Gastroesophageal sphincter (tissue), 4 donors: ENCODE results near the gene COL18A1. TPM values are rescaled to one million over a fixed set of nuclear protein-coding genes. Genes with fewer than 3 reads are reported as not detected.

Experiments
- ATAC-seq: fragments of 150-250 bp; one replicate; pipeline ENCODE4 v1.9.1; 2016; ENCODE audit warnings: mild to moderate bottlenecking, moderate library complexity
- H3K27ac ChIP-seq, 4 donors: fragments of 200-600 bp; sonication (generic) in 3 of 4; 1 replicate in 3 of 4; 2 replicates in 1 of 4; pipeline ENCODE4 v1.5.1; 2016 to 2019
- H3K27me3 ChIP-seq: fragments of 200-600 bp; sonication (generic); one replicate; pipeline ENCODE4 v1.5.1; 2019
- H3K36me3 ChIP-seq, 2 donors: fragments of 200-600 bp; sonication (generic); one replicate each; pipeline ENCODE4 v1.5.1; 2019; ENCODE audit warnings: control low read depth in 1 of 2
- H3K4me1 ChIP-seq, 3 donors: fragments of 200-600 bp; sonication (generic); 1 replicate in 2 of 3; 2 replicates in 1 of 3; pipeline ENCODE4 v1.5.1; 2016 to 2019; ENCODE audit warnings: control low read depth in 2 of 3
- H3K4me3 ChIP-seq, 2 donors: fragments of 200-600 bp; sonication (generic); one replicate each; pipeline ENCODE4 v1.5.1; 2019; ENCODE audit warnings: mild to moderate bottlenecking in 1 of 2, moderate library complexity in 1 of 2
- H3K9me3 ChIP-seq, 3 donors: fragments of 200-600 bp; sonication (generic); one replicate each; pipeline ENCODE4 v1.5.1; 2017 to 2019; ENCODE audit warnings: control low read depth in 2 of 3
- EP300 ChIP-seq: sonication (generic); formaldehyde crosslinking; IDR thresholded peaks from one replicate; pipeline ENCODE4 v1.6.1; 2017; ENCODE audit warnings: antibody characterized with exemption, mild to moderate bottlenecking
- POLR2A ChIP-seq, 2 donors: fragments of 450-650 bp; IDR thresholded peaks; one replicate each; pipeline ENCODE4 v1.6.1; 2017; ENCODE audit warnings: antibody characterized with exemption in 2 of 2, mild to moderate bottlenecking in 2 of 2, moderate library complexity in 1 of 2
- POLR2AphosphoS5 ChIP-seq: sonication (generic); formaldehyde crosslinking; IDR thresholded peaks from one replicate; pipeline ENCODE4 v1.6.1; 2017; ENCODE audit warnings: antibody characterized with exemption
- WGBS, 2 donors: methylation state at CpG; one replicate each; pipeline ENCODE4 v1.1.5; 2018; ENCODE audit warnings: low coverage in 1 of 2; 5-methylcytosine and 5-hydroxymethylcytosine counted together
- total RNA-seq, 4 donors: library from RNA; depleted of rRNA; stranded (reverse); fragments of >200 nt; gene quantifications; one replicate each; pipeline ENCODE4 v1.1.0, GENCODE V29; 2016
- TF ChIP-seq, protein P1 (sequence below), 4 experiments: fragments of 200-600 bp in 2 of 4; fragments of 450-650 bp in 2 of 4; sonication (generic) in 1 of 4; IDR thresholded peaks; one replicate each; pipeline ENCODE4 v1.5.1; 2017 to 2019; ENCODE audit warnings: antibody characterized with exemption in 4 of 4, mild to moderate bottlenecking in 2 of 4, moderate library complexity in 2 of 4

The COL18A1 gene
- total RNA-seq, 4 donors from 2014 or later: 69.3 to 116 (median 78.4) TPM

DNA sequence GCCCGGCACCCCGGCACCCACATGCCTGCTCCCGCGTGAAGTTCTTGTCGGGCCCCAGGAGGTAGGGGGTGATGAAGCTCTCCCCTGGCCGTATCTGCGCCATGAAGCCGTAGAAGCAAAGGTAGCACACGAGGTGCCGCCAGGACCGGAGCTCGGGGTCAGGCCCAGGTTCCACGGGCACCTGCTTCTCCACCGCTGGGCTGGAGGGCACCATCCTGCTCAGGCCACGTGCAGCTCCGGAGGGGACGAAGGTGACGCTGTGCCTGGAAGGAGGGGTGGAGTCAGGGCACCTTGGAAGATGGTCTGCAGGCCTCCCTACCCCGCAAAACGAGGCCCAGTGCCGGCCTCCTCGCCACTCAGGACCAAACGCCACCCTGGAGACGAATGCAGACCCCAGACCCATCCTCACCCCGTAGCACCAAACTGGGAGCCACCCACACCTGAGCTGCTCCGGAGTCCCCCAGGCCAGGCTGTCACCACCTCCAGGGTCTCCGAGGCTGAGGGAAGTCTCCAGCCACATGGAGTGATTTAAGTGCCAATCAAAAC is 132.9 kb downstream of the COL18A1 start:
- no peaks in the 10 kb centered on the region for H3K9me3 ChIP-seq
- H3K36me3 ChIP-seq: no peaks in the 10 kb centered on the region
- peaks cover 0 to 16% (median 8%) of the 10 kb centered on the region in 3 donors for H3K4me1 ChIP-seq
- TF ChIP-seq POLR2A (IDR thresholded peaks at IDR 0.05) (no peak), EP300 (no peak), POLR2AphosphoS5 (no peak)
- TF ChIP-seq, protein P1, sequence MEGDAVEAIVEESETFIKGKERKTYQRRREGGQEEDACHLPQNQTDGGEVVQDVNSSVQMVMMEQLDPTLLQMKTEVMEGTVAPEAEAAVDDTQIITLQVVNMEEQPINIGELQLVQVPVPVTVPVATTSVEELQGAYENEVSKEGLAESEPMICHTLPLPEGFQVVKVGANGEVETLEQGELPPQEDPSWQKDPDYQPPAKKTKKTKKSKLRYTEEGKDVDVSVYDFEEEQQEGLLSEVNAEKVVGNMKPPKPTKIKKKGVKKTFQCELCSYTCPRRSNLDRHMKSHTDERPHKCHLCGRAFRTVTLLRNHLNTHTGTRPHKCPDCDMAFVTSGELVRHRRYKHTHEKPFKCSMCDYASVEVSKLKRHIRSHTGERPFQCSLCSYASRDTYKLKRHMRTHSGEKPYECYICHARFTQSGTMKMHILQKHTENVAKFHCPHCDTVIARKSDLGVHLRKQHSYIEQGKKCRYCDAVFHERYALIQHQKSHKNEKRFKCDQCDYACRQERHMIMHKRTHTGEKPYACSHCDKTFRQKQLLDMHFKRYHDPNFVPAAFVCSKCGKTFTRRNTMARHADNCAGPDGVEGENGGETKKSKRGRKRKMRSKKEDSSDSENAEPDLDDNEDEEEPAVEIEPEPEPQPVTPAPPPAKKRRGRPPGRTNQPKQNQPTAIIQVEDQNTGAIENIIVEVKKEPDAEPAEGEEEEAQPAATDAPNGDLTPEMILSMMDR (IDR thresholded peaks at IDR 0.05): no peak
- no peak for ATAC-seq
- WGBS, 2 donors: 89% methylated on average over 7 of the region's 27 CpGs; no CpG with 5 or more reads in 1 of the 2 donors
- H3K4me3 ChIP-seq: no peak overlapping the region
- no peak overlapping the region for H3K27ac ChIP-seq
- no peaks in the 10 kb centered on the region for H3K27me3 ChIP-seq

DNA sequence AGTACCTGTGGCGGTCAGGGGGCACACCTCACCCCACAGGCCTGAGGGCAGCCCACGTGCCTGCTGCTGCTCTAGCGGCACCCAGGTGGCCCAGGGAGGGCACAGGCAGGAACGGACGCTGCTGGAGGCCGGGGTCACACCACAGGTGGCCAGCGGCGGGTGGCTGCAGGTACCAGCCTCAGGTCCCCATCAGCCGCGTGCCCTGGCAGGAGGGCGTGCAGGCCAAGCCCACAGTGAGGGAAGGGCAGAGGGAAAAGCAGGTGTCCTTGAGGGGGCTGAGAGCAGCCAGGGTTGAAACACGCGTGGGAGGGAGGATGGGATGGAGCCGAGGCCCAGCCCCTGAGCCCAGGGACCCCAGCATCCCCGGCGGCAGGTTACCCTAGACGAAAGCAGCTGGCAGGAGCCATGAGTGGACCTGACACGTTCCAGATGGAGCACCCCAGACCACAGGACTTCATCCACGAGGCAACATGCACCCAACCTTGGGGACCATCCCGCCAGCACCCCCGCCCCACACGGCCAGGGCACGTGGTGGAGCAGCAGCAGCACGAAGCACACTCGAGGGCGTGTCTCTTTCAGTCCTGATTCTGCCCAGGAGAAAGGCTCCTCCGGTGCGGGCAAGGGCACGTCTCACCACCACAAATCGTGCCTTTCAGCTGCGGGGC is 133.5 kb downstream of the COL18A1 start:
- H3K4me3 ChIP-seq: no peak overlapping the region
- no peak for ATAC-seq
- H3K27ac ChIP-seq: no peak overlapping the region
- TF ChIP-seq, protein P1 (IDR thresholded peaks at IDR 0.05): no peak
- TF ChIP-seq POLR2A (IDR thresholded peaks at IDR 0.05): no peak
- no peak for TF ChIP-seq EP300
- TF ChIP-seq POLR2AphosphoS5: no peak
- H3K27me3 ChIP-seq: no peaks in the 10 kb centered on the region
- no peaks in the 10 kb centered on the region for H3K9me3 ChIP-seq
- no peaks in the 10 kb centered on the region for H3K36me3 ChIP-seq
- 90 to 100% methylated on average over 6 to 10 of the region's 31 CpGs for whole genome bisulfite sequencing, 2 donors
- H3K4me1 ChIP-seq: peaks cover 0 to 23% (median 11%) of the 10 kb centered on the region in 3 donors

DNA sequence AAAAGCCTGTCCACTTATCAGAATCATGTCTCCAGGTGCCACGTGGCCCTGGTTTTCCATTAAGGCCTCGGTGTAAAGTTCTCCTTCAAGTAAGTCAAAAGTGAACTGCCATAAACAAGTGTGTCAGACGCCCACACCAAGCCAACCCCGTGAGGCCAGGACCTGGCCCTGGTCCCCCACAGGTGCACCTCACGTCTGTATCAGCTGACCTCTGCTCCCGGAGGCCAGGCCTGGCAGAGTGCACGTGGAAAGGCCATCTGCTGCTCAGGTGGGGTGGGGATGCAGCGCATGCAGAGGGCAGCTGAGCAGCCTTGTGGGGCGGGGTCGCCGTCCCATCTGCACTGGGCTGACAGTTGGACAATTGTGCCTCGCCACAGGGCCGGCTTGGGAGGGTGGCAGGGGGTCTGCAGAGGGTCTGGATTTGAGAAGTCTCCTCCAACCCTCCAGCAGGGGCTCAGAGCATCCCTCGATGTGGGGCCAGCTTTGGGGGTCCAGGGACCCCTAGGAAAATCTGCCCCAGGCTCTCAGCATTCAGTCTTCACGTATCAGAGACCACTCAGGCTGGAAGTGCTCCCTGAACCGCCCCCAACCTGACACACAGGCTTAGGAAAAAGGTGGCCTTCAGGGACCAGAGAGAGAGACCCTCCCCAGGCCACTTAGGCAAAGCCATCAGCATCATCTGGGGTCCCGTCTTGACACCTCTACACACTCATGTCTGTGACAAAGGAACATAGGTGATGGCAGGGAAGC is 134.3 kb downstream of the COL18A1 start:
- no peak overlapping the region for H3K27ac ChIP-seq
- WGBS, 2 donors: 75 to 100% methylated on average over 2 of the region's 17 CpGs
- H3K36me3 ChIP-seq: no peaks in the 10 kb centered on the region

DNA sequence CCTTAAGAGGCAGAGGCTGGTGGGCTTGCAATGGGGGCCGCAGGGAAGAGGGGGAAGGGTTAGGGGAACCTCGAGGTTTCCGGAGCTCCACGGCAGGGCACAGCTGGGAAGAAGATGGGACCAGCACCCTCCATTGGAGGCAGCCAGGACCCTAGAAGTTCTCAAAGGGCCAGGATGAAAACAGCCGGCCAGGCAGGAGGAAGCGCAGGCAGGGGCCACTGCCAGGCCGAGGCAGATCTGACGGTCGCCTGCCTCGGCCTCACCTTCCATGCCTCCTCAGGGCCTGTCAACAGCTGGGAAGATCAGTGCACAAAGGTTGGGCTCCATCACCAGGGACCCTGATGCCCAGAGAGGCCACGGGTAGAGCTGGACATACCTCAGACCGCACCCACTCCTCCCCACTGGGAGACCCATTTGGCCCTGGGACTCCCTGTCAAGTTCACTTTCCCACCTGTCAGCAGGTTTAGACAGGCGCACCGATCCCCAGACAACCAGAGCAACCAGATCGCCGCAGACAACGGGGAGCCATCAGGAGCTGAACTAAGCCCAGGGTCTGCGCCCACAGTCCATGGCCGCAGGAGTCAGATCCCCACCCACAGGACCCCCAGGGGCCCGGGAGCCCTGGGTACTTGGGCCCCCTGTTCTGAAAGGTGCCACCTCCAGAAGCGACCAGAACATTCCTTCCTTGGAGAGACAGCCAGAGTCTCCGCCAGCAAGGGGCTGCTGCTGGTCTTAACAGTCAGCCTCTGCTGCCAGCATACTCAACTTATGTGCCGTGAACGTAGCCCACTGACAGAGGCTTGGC is 135.0 kb downstream of the COL18A1 start:
- ATAC-seq: no peak
- Histone ChIP-seq H3K36me3 (no peaks in the 10 kb centered on the region), H3K27me3 (no peaks in the 10 kb centered on the region), H3K9me3 (no peaks in the 10 kb centered on the region), H3K4me1 (peaks cover 0 to 24% (median 11%) of the 10 kb centered on the region in 3 donors), H3K27ac (no peak overlapping the region), H3K4me3 (no peak overlapping the region)
- 72% methylated on average over 2 of the region's 24 CpGs; no CpG with 5 or more reads in 1 of the 2 donors for WGBS, 2 donors
- TF ChIP-seq EP300 (no peak), POLR2A (IDR thresholded peaks at IDR 0.05) (no peak), POLR2AphosphoS5 (no peak)
- TF ChIP-seq, protein P1 (IDR thresholded peaks at IDR 0.05): no peak

More for the DNA sequence above, 134.3 kb downstream of the COL18A1 start:
- H3K4me1 ChIP-seq: peaks cover 0 to 24% (median 11%) of the 10 kb centered on the region in 3 donors
- TF ChIP-seq, protein P1 (IDR thresholded peaks at IDR 0.05): no peak
- TF ChIP-seq POLR2A (IDR thresholded peaks at IDR 0.05) (no peak), EP300 (no peak), POLR2AphosphoS5 (no peak)
- H3K27me3 ChIP-seq: no peaks in the 10 kb centered on the region
- H3K4me3 ChIP-seq: no peak overlapping the region
- H3K9me3 ChIP-seq: no peaks in the 10 kb centered on the region
- no peak for ATAC-seq
